ENCODE measurements around the gene NOP10. TPM values are rescaled to one million over a fixed set of nuclear protein-coding genes. Genes with fewer than 3 reads are reported as not detected.

The NOP10 gene
- total and polyA plus RNA-seq, 2 of the 8 experiments (the other 6 are each of a cell fraction or from before 2014, with no cell fraction given): 285 to 981 TPM

DNA sequence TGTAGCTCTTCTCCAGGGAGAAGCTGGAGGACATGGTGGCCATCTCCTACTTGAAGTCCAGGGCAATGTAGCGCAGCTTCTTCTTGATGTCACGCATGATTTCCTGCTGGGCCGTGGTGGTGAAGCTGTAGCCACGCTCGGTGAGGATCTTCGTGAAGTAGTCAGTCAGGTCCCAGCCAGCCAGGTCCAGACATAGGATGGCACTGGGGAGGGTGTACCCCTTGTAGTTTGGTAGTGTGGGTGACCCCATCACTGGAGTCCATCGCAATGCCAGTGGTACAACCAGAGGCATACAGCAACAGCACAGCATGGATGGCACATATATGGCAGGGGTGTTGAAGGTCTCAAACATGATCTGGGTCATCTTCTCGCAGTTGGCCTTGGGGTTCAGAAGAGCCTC lies 31.0 kb upstream of the NOP10 start:
- H3K4me1 ChIP-seq (replicated peaks in 1 of 4; ENCODE audit: control insufficient read depth in 3 of 4, insufficient read depth in 4 of 4, low read length in 3 of 4): peaks cover 0 to 3% (median 0%) of the 10 kb centered on the region in 4 experiments; a peak in 1 of 7 replicates
- no peak overlapping the region for H2BK12ac ChIP-seq (ENCODE audit: low read depth, low read length)
- H3K9ac ChIP-seq (replicated peaks in 1 of 4; ENCODE audit: extremely low read depth in 1 of 4, low read depth in 3 of 4, low read length in 3 of 4): no peak overlapping the region
- H3K4ac ChIP-seq (replicated peaks; ENCODE audit: insufficient read length, low read depth, low read length): no peak overlapping the region
- H2BK120ac ChIP-seq (replicated peaks; ENCODE audit: low read depth, low read length): no peak overlapping the region
- no peak overlapping the region for H2AFZ ChIP-seq (ENCODE audit: low read length)
- H4K8ac ChIP-seq (ENCODE audit: extremely low read depth, insufficient read depth, low read length): no peak overlapping the region
- no peak overlapping the region for H3K23ac ChIP-seq (ENCODE audit: insufficient read length)
- no peaks in the 10 kb centered on the region for H4K20me1 ChIP-seq (replicated peaks in 1 of 2; ENCODE audit: control insufficient read depth in 1 of 2, insufficient read depth in 2 of 2, low read length in 2 of 2)
- no peak overlapping the region for H4K5ac ChIP-seq (ENCODE audit: insufficient read length, low read depth, low read length)
- no peak overlapping the region for H2BK5ac ChIP-seq (ENCODE audit: low read depth, low read length)
- H4K91ac ChIP-seq (replicated peaks; ENCODE audit: insufficient read length, low read length): no peak overlapping the region
- peaks cover 5 to 13% of the 10 kb centered on the region in 2 experiments; a peak in 3 of 4 replicates for H3K9me3 ChIP-seq (ENCODE audit: insufficient read depth in 2 of 2, low read depth in 1 of 2, low read length in 1 of 2)
- no peak overlapping the region for H3K4me3 ChIP-seq (ENCODE audit: extremely low read depth in 1 of 4, insufficient read depth in 2 of 4, low read depth in 3 of 4, low read length in 4 of 4)
- H3K79me2 ChIP-seq (ENCODE audit: control insufficient read depth in 1 of 2, insufficient read depth in 2 of 2, low read length in 2 of 2): no peaks in the 10 kb centered on the region
- DNase-seq (ENCODE audit: low read depth in 1 of 2, low spot score in 2 of 2) (no peak), FAIRE-seq (no peak)
- H2AK5ac ChIP-seq (ENCODE audit: low read depth, low read length): no peak overlapping the region
- H3K27ac ChIP-seq (ENCODE audit: low read depth, low read length): no peak overlapping the region
- ChIA-PET CTCF (ENCODE audit: partially characterized antibody) (no interaction called here), POLR2A (ENCODE audit: partially characterized antibody) (no interaction called here)
- no peaks in the 10 kb centered on the region for H3K36me3 ChIP-seq (ENCODE audit: control insufficient read depth in 2 of 4, insufficient read depth in 4 of 4, low read length in 3 of 4)
- H3K27me3 ChIP-seq (replicated peaks in 1 of 4; ENCODE audit: control insufficient read depth in 3 of 4, extremely low read depth in 1 of 4, insufficient read depth in 3 of 4, low read length in 3 of 4): no peaks in the 10 kb centered on the region; a peak in 1 of 7 replicates
- no peak overlapping the region for H3K14ac ChIP-seq (ENCODE audit: insufficient read length)
- H3K4me2 ChIP-seq (ENCODE audit: insufficient read depth in 1 of 2, low read depth in 2 of 2, low read length in 2 of 2): no peak overlapping the region
- 81% methylated on average over 8 of the region's 8 CpGs; no CpG with 5 or more reads in 1 of the 2 experiments for WGBS, 2 experiments (ENCODE audit: extremely low coverage in 1 of 2, insufficient coverage in 1 of 2, insufficient read length in 1 of 2, insufficient replicate concordance in 2 of 2, low coverage in 1 of 2, low lambda C conversion rate in 2 of 2, missing lambda C conversion rate in 1 of 2)
- H3K56ac ChIP-seq (replicated peaks; ENCODE audit: insufficient read length, low read depth, low read length): no peak overlapping the region
- no peak overlapping the region for H3K18ac ChIP-seq (ENCODE audit: extremely low read depth, low read length)
- no peak overlapping the region for H2BK20ac ChIP-seq (ENCODE audit: low read length)
- no peaks in the 10 kb centered on the region for H3K23me2 ChIP-seq (ENCODE audit: low read depth, low read length)
- H2BK15ac ChIP-seq (ENCODE audit: low read length): no peak overlapping the region
- no peaks in the 10 kb centered on the region; the same call in 1 of the 2 replicates for H3K79me1 ChIP-seq (ENCODE audit: low read depth, low read length)
- TF ChIP-seq TEAD4 (IDR thresholded peaks at IDR 0.05; ENCODE audit: low read depth, low read length): no peak
- no peak for TF ChIP-seq JUND (IDR thresholded peaks at IDR 0.05; ENCODE audit: low read length)
- TF ChIP-seq POLR2A (IDR thresholded peaks at IDR 0.05; ENCODE audit: control extremely low read depth in 1 of 2, low read depth in 2 of 2, low read length in 2 of 2): no peak
- TF ChIP-seq SUZ12 (IDR thresholded peaks at IDR 0.05; ENCODE audit: low read length): no peak
- no peak for TF ChIP-seq RBBP5 (IDR thresholded peaks at IDR 0.05; ENCODE audit: borderline replicate concordance, low read depth, low read length)
- no peak for TF ChIP-seq SP2 (IDR thresholded peaks at IDR 0.05; ENCODE audit: low read length)
- TF ChIP-seq, protein P1, sequence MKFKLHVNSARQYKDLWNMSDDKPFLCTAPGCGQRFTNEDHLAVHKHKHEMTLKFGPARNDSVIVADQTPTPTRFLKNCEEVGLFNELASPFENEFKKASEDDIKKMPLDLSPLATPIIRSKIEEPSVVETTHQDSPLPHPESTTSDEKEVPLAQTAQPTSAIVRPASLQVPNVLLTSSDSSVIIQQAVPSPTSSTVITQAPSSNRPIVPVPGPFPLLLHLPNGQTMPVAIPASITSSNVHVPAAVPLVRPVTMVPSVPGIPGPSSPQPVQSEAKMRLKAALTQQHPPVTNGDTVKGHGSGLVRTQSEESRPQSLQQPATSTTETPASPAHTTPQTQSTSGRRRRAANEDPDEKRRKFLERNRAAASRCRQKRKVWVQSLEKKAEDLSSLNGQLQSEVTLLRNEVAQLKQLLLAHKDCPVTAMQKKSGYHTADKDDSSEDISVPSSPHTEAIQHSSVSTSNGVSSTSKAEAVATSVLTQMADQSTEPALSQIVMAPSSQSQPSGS (IDR thresholded peaks at IDR 0.05; ENCODE audit: low read length): no peak
- TF ChIP-seq SP1 (IDR thresholded peaks at IDR 0.05; ENCODE audit: low read depth, low read length): no peak
- no peak for TF ChIP-seq SAP30 (IDR thresholded peaks at IDR 0.05; ENCODE audit: insufficient read depth, insufficient replicate concordance, low read length)
- TF ChIP-seq RXRA (IDR thresholded peaks at IDR 0.05; ENCODE audit: insufficient read depth, low read depth, low read length): no peak
- TF ChIP-seq NANOG (IDR thresholded peaks at IDR 0.05; ENCODE audit: insufficient read depth, low read depth, low read length, poor library complexity, severe bottlenecking): no peak
- TF ChIP-seq TAF1 (IDR thresholded peaks at IDR 0.05; ENCODE audit: low read depth, low read length): no peak

Data from H1 (cell line).